Activated T-helper 1 cell treated with anti-CD3 and anti-CD28 coated beads, Interleukin-2, amount 50 U/mL, for 16 hours (primary cell): ENCODE results near the gene DHX58.

Source experiments
- DNase-seq, 2 donors: peaks; one replicate each; pipeline ENCODE4 v3.0.0-alpha.2; 2020; ENCODE audit warnings: low read depth in 1 of 2, low spot score in 1 of 2

DHX58 gene

GRCh38 chr17:42056635-42057034 is 55.9 kb downstream of the DHX58 start:
- DNase-seq, result no peak

GRCh38 chr17:42055496-42055895 is 57.0 kb downstream of the DHX58 start:
- no peak for DNase-seq

GRCh38 chr17:42055027-42055426 is 57.5 kb downstream of the DHX58 start:
- DNase-seq, result no peak

GRCh38 chr17:42053731-42054500 is 58.6 kb downstream of the DHX58 start:
- no peak for DNase-seq

DNA sequence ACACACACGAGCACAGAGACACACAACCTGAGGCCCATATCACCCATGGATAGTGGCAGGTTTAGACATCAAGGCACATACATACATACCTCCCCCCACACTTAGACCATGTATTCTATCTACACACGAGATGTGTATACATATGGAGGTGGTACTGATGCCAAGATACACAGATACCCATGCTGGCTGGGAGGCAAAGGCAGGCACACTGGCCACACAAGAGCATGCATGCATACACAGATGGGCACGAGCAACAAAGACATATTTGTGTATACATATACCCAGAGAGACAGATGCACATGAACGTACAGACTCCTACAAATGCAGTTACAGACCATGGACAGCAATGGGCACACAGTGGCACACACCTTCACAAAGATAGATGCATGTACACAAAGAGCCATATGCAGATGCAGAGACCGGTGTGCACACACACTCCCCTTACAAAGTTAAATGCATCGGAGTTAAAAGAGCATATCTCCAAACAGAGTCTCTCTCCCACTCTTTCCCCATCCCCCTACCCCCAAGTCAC is 60.1 kb downstream of the DHX58 start:
- DNase-seq, result no peak

DNA sequence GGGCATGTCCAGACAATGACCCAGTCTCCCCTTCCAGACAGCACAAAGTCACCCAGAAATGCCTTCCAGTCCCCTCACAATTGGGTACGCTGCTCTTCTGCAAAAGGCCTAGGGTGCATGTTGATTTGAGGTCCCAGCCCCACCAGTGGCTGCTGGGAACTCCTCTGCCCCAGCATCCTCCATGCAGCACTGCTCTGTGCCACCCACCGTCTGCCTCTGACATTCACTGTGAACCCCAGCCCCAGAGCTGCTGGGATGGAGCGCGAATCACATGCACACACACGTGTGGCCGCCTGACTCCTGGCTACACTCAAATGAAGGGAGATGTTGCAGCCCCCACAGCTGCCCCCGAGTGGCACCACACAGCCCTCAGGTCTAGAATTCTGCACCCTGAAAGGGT is 60.9 kb downstream of the DHX58 start:
- DNase-seq, result no peak
